Caco-2 (cell line): ENCODE results near the gene MAP3K9. TPM values are rescaled to one million over a fixed set of nuclear protein-coding genes. Genes with fewer than 3 reads are reported as not detected.

Experiments used
- BruUV-seq: library from RNA; stranded (reverse); fragments of 400-500 nt; replicated peaks from 2 replicates; lab custom pipeline; 2021; lab: Mats Ljungman, UMichigan
- CTCF ChIA-PET: fragments of 300-600 bp; sonication (Branson Sonifier 250); formaldehyde crosslinking; loops from one replicate; lab custom pipeline; 2022; ENCODE audit warnings: antibody characterized with exemption; lab: Charles Lee
- POLR2A ChIA-PET: fragments of 300-600 bp; sonication (Branson Sonifier 250); formaldehyde crosslinking; loops from one replicate; lab custom pipeline; 2022; ENCODE audit warnings: antibody characterized with exemption; lab: Charles Lee
- DNase-seq, 2 experiments: peaks; one replicate each; pipeline versions ENCODE4 v3.0.0 to v3.0.0-alpha.2; 2020 to 2022
- H3K27me3 ChIP-seq: replicated peaks from 2 replicates; pipeline ENCODE4 v1.6.0; 2011; ENCODE audit warnings: low read length; ENCODE audit not compliant: control insufficient read depth, insufficient read depth
- H3K36me3 ChIP-seq: 2 replicates; pipeline ENCODE4 v1.5.1; 2011; ENCODE audit warnings: low read length; ENCODE audit not compliant: control insufficient read depth, insufficient read depth
- H3K4me1 ChIP-seq: fragments of 250-450 bp; sonication (Bioruptor Pico); 2 replicates; pipeline ENCODE4 v1.5.1; 2020; ENCODE audit warnings: mild to moderate bottlenecking
- H3K4me3 ChIP-seq: 2 replicates; pipeline ENCODE4 v1.5.1; 2011; ENCODE audit warnings: low read depth, mild to moderate bottlenecking, control low read depth, low read length
- H3K9me3 ChIP-seq: fragments of 250-450 bp; sonication (Bioruptor Pico); 2 replicates; pipeline ENCODE4 v1.5.1; 2020; ENCODE audit warnings: mild to moderate bottlenecking, moderate library complexity
- H3K27ac Mint-ChIP-seq: one replicate; pipeline ENCODE4 v1.8.0; 2022; ENCODE audit warnings: mixed read lengths; ENCODE audit not compliant: unreplicated experiment
- H3K27me3 Mint-ChIP-seq: one replicate; pipeline ENCODE4 v1.8.0; 2022; ENCODE audit warnings: mixed read lengths; ENCODE audit not compliant: insufficient read depth, unreplicated experiment
- H3K36me3 Mint-ChIP-seq: one replicate; pipeline ENCODE4 v1.8.0; 2022; ENCODE audit warnings: mild to moderate bottlenecking, mixed read lengths; ENCODE audit not compliant: insufficient read depth, unreplicated experiment
- H3K4me1 Mint-ChIP-seq: one replicate; pipeline ENCODE4 v1.8.0; 2022; ENCODE audit warnings: low read depth, mixed read lengths; ENCODE audit not compliant: unreplicated experiment
- H3K4me3 Mint-ChIP-seq: one replicate; pipeline ENCODE4 v1.8.0; 2022; ENCODE audit warnings: mild to moderate bottlenecking, moderate library complexity, mixed read lengths; ENCODE audit not compliant: unreplicated experiment
- H3K9me3 Mint-ChIP-seq: one replicate; pipeline ENCODE4 v1.8.0; 2022; ENCODE audit warnings: mixed read lengths; ENCODE audit not compliant: unreplicated experiment
- CTCF ChIP-seq, 2 experiments: fragments of 200-600 bp in 1 of 2; IDR thresholded peaks; 1 replicate in 1 of 2; 2 replicates in 1 of 2; pipeline versions ENCODE4 v1.5.1 to v1.8.0; 2011 to 2022; ENCODE audit warnings: antibody characterized with exemption in 1 of 2, control low read depth in 1 of 2, inconsistent platforms in 1 of 2, low read depth in 1 of 2, low read length in 1 of 2, mild to moderate bottlenecking in 1 of 2, moderate library complexity in 1 of 2; ENCODE audit not compliant: insufficient read depth in 1 of 2, severe bottlenecking in 1 of 2, unreplicated experiment in 1 of 2
- intact Hi-C: fragments of 100-400 bp; cut with micrococcal nuclease; formaldehyde crosslinking; loops from one replicate; pipeline ENCODE4 v1.10.0; 2022; ENCODE audit not compliant: unreplicated experiment
- total RNA-seq: library from RNA; stranded (reverse); gene quantifications from 2 replicates; pipeline ENCODE4 v1.2.3, GENCODE V29; 2022

MAP3K9 gene
- total RNA-seq, 1 experiment from 2014 or later, result 19.5 TPM

GRCh38 chr14:70791971-70792370 is 17.3 kb downstream of the MAP3K9 start:
- Mint-ChIP-seq H3K27ac (no peak overlapping the region), H3K27me3 (no peaks in the 10 kb centered on the region), H3K4me3 (no peak overlapping the region), H3K9me3 (no peaks in the 10 kb centered on the region), H3K4me1 (no peaks in the 10 kb centered on the region), H3K36me3 (peaks cover 20% of the 10 kb centered on the region)
- no peak for DNase-seq
- Histone ChIP-seq H3K4me1 (no peaks in the 10 kb centered on the region), H3K27me3 (no peaks in the 10 kb centered on the region), H3K9me3 (no peaks in the 10 kb centered on the region), H3K36me3 (peaks cover 1% of the 10 kb centered on the region), H3K4me3 (no peak overlapping the region)
- no TSS peak for BruUV-seq
- POLR2A ChIA-PET, result no interaction called here
- TF ChIP-seq CTCF (IDR thresholded peaks at IDR 0.05; ENCODE audit: insufficient read depth in 1 of 2, low read depth in 1 of 2, low read length in 1 of 2, severe bottlenecking in 1 of 2, unreplicated experiment in 1 of 2), result no peak
- CTCF ChIA-PET, result no interaction called here
- intact Hi-C loops, result no loop called here

- CTCF ChIA-PET, result no interaction called here
- H3K36me3 ChIP-seq, result peaks cover 1% of the 10 kb centered on the region; the same call in 1 of the 2 replicates
These were observed 19.4 kb downstream of the MAP3K9 start for GRCh38 chr14:70789961-70790360.

GRCh38 chr14:70789361-70789760 is 20.0 kb downstream of the MAP3K9 start:
- Histone ChIP-seq H3K9me3 (no peaks in the 10 kb centered on the region), H3K4me3 (no peak overlapping the region), H3K36me3 (peaks cover 1% of the 10 kb centered on the region; the same call in 1 of the 2 replicates), H3K27me3 (no peaks in the 10 kb centered on the region), H3K4me1 (no peaks in the 10 kb centered on the region)
- Mint-ChIP-seq H3K27me3 (no peaks in the 10 kb centered on the region), H3K27ac (no peak overlapping the region), H3K4me3 (no peak overlapping the region), H3K9me3 (no peaks in the 10 kb centered on the region), H3K36me3 (peaks cover 13% of the 10 kb centered on the region), H3K4me1 (no peaks in the 10 kb centered on the region)
- POLR2A ChIA-PET, result no interaction called here
- no peak for TF ChIP-seq CTCF (IDR thresholded peaks at IDR 0.05; ENCODE audit: insufficient read depth in 1 of 2, low read depth in 1 of 2, low read length in 1 of 2, severe bottlenecking in 1 of 2, unreplicated experiment in 1 of 2)
- BruUV-seq, result no TSS peak
- no peak for DNase-seq
- intact Hi-C loops, result no loop called here
- CTCF ChIA-PET, result no interaction called here

More at GRCh38 chr14:70789961-70790360, 19.4 kb downstream of the MAP3K9 start:
- Histone ChIP-seq H3K27me3 (no peaks in the 10 kb centered on the region), H3K9me3 (no peaks in the 10 kb centered on the region), H3K4me3 (no peak overlapping the region), H3K4me1 (no peaks in the 10 kb centered on the region)
- POLR2A ChIA-PET, result no interaction called here
- no peaks in the 10 kb centered on the region for H3K9me3 Mint-ChIP-seq
- H3K27ac Mint-ChIP-seq, result no peak overlapping the region
- no peaks in the 10 kb centered on the region for H3K27me3 Mint-ChIP-seq
- TF ChIP-seq CTCF (IDR thresholded peaks at IDR 0.05; ENCODE audit: insufficient read depth in 1 of 2, low read depth in 1 of 2, low read length in 1 of 2, severe bottlenecking in 1 of 2, unreplicated experiment in 1 of 2), result no peak
- H3K4me3 Mint-ChIP-seq, result no peak overlapping the region
- intact Hi-C loops, result no loop called here
- DNase-seq, result no peak
- H3K4me1 Mint-ChIP-seq, result no peaks in the 10 kb centered on the region
- H3K36me3 Mint-ChIP-seq, result peaks cover 13% of the 10 kb centered on the region
- no TSS peak for BruUV-seq
